Adrenal gland (tissue), 12 donors: ENCODE results near the gene VPS8. TPM values are rescaled to one million over a fixed set of nuclear protein-coding genes. Genes with fewer than 3 reads are reported as not detected.

Source experiments
- DNase-seq, 7 donors: peaks; one replicate each; pipeline ENCODE4 v3.0.0-alpha.2; 2019 to 2020
- H3K27ac ChIP-seq, 5 donors: fragments of 200-600 bp; sonication (generic) in 4 of 5; 1 replicate in 3 of 5; 2 replicates in 2 of 5; pipeline versions ENCODE4 v1.5.1 to v1.8.0; 2016 to 2020; ENCODE audit warnings: mild to moderate bottlenecking in 1 of 5
- H3K27me3 ChIP-seq: fragments of 200-600 bp; 2 replicates; pipeline ENCODE4 v1.8.0; 2021
- H3K36me3 ChIP-seq, 2 donors: fragments of 200-600 bp; replicated peaks in 1 of 2; 1 replicate in 1 of 2; 2 replicates in 1 of 2; pipeline versions ENCODE4 v1.5.1 to v1.8.0; 2018 to 2022
- H3K4me1 ChIP-seq, 2 donors: fragments of 200-600 bp; replicated peaks in 1 of 2; 1 replicate in 1 of 2; 2 replicates in 1 of 2; pipeline versions ENCODE4 v1.5.1 to v1.8.0; 2018 to 2021
- H3K4me3 ChIP-seq, 4 donors: fragments of 200-600 bp; sonication (generic) in 3 of 4; one replicate each; pipeline ENCODE4 v1.5.1; 2016 to 2018
- H3K9me3 ChIP-seq, 3 donors: fragments of 200-600 bp; sonication (generic) in 1 of 3; replicated peaks in 1 of 3; 1 replicate in 2 of 3; 2 replicates in 1 of 3; pipeline versions ENCODE4 v1.5.1 to v1.8.0; 2016 to 2021
- POLR2A ChIP-seq, 2 donors: fragments of 450-650 bp; IDR thresholded peaks; one replicate each; pipeline ENCODE4 v1.6.1; 2017; ENCODE audit warnings: antibody characterized with exemption in 2 of 2, mild to moderate bottlenecking in 2 of 2, moderate library complexity in 1 of 2
- WGBS, 4 donors: extraction: QIAGEN DNeasy Blood & Tissue Kit in 2 of 4; methylation state at CpG; one replicate each; pipeline versions ENCODE4 v1.1.5 to v1.1.7; 2013 to 2017; 5-methylcytosine and 5-hydroxymethylcytosine counted together
- intact Hi-C, 2 donors: fragments of 100-400 bp; cut with DNase I; formaldehyde crosslinking; loops; one replicate each; pipeline versions ENCODE4 v1.14.1 to v1.15.0; 2022 to 2023
- polyA plus RNA-seq, 3 donors: library from polyadenylated mRNA; stranded (reverse); fragments of 200-250 nt in 2 of 3; fragments of 350-450 nt in 1 of 3; fragmentation: Illumina TruSeq in 1 of 3; extraction: RNeasy Lipid Tissue Mini Kit (QIAGEN cat#74804) in 1 of 3; gene quantifications; one replicate each; pipeline ENCODE4 v1.2.3, GENCODE V29; 2013 to 2014
- total RNA-seq, 9 donors: library from RNA; depleted of rRNA in 4 of 9; stranded (reverse); fragments of >200 nt in 4 of 9; fragments of 120-200 nt in 1 of 9; fragmentation: NEBNext Ultra II Directional in 1 of 9; extraction: Animal tissue kit (Norgen Biotek cat#: 25700) in 1 of 9; gene quantifications; one replicate each; pipeline versions ENCODE4 v1.1.0 to v1.2.4, GENCODE V29; 2013 to 2023
- TF ChIP-seq, protein P1 (sequence below), 6 experiments: fragments of 450-650 bp in 4 of 6; fragments of 200-600 bp in 2 of 6; sonication (generic) in 1 of 6; IDR thresholded peaks; 1 replicate in 5 of 6; 2 replicates in 1 of 6; pipeline versions ENCODE4 v1.5.1 to v1.8.0; 2016 to 2021; ENCODE audit warnings: antibody characterized with exemption in 6 of 6, mild to moderate bottlenecking in 2 of 6, moderate library complexity in 1 of 6
- donor health status: healthy with polysubstance abuse.
- donor health status: Bipolar disorder and iron deficiency.
- donor health status: DM: yes; HTN: yes; CAD: no.
- donor health status: DM: no; HTN: no; CAD: no.
- donor health status: DM: no; HTN: no; CAD: no.
- donor health status: DM: yes; HTN: yes; CAD: no.

VPS8 gene
- total and polyA plus RNA-seq, 12 donors = 17.6 to 96.4 (median 33.9) TPM

DNA sequence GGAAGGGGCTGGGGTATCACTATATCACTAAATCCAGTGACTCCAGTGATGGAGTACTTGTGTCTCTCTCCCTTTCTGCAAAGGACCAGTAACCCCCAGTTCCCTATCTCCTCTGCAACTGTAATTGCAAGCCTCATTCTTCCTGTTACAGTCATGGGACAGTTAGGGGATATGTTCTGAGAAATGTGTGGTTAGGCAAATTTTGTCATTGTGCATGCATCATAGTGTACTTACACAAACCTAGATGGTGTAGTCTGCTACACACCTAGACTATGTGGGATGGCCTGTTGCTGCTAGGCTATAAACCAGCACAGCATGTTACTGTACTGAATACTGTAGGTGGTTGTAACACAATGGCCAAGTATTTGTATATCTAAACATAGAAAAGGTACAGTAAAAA, 2.2 kb downstream of the VPS8 start:
- no peak overlapping the region for H3K4me3 ChIP-seq
- intact Hi-C loops = no loop called here
- no peak for TF ChIP-seq POLR2A (IDR thresholded peaks at IDR 0.05)
- TF ChIP-seq, protein P1, sequence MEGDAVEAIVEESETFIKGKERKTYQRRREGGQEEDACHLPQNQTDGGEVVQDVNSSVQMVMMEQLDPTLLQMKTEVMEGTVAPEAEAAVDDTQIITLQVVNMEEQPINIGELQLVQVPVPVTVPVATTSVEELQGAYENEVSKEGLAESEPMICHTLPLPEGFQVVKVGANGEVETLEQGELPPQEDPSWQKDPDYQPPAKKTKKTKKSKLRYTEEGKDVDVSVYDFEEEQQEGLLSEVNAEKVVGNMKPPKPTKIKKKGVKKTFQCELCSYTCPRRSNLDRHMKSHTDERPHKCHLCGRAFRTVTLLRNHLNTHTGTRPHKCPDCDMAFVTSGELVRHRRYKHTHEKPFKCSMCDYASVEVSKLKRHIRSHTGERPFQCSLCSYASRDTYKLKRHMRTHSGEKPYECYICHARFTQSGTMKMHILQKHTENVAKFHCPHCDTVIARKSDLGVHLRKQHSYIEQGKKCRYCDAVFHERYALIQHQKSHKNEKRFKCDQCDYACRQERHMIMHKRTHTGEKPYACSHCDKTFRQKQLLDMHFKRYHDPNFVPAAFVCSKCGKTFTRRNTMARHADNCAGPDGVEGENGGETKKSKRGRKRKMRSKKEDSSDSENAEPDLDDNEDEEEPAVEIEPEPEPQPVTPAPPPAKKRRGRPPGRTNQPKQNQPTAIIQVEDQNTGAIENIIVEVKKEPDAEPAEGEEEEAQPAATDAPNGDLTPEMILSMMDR (IDR thresholded peaks at IDR 0.05) = no peak
- peaks cover 6 to 17% of the 10 kb centered on the region in 2 donors for H3K4me1 ChIP-seq
- no peaks in the 10 kb centered on the region for H3K9me3 ChIP-seq
- no peak for DNase-seq
- H3K27me3 ChIP-seq = no peaks in the 10 kb centered on the region
- no peak overlapping the region for H3K27ac ChIP-seq
- no peaks in the 10 kb centered on the region for H3K36me3 ChIP-seq

DNA sequence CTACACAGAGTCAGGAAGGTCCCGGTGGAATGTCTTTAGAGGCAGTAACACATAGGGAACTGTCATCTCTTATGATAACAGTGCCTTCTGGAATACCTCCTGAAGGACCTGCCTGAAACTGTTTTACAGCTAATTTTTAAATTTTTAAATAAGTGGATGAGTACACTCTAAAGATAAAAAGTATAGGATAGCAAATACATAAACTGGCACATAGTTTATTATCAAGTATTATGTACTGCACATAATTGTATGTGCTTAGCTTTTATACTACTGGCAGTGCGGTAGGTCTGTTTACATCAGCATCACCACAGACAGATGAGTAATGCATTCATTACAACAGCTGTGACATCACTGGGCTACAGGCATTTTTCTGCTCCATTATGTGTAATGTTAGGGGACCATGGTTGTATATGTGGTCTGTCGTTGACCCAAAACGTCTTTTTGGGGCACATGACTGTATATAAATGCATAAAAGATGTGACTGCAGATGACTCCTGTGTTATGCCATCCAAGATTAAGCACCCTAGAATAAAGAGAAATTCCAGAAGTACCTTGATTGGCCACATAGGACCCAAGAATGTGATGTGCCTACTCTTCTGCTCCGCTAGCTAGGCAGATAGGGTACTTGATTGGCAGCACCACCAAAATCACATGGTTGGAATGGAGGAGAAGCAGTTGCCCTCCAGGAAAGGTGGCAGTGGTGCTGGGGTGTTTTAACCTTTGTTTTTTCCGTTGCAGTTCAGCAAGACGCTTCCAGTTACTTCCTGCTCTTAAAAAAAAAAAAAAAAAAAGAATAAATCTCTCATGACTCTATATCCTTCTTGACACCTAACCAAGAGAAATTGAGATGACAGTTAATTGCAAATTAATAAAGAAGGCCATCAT, 3.3 kb downstream of the VPS8 start:
- Histone ChIP-seq H3K36me3 (no peaks in the 10 kb centered on the region), H3K27ac (no peak overlapping the region), H3K4me3 (no peak overlapping the region), H3K4me1 (peaks cover 6 to 17% of the 10 kb centered on the region in 2 donors), H3K9me3 (no peaks in the 10 kb centered on the region), H3K27me3 (no peaks in the 10 kb centered on the region)
- 78 to 86% (median 83%) methylated on average over 7 of the region's 7 CpGs for WGBS, 4 donors
- intact Hi-C loops = no loop called here
- no peak for DNase-seq
- TF ChIP-seq, protein P1 (IDR thresholded peaks at IDR 0.05) = no peak
- no peak for TF ChIP-seq POLR2A (IDR thresholded peaks at IDR 0.05)

DNA sequence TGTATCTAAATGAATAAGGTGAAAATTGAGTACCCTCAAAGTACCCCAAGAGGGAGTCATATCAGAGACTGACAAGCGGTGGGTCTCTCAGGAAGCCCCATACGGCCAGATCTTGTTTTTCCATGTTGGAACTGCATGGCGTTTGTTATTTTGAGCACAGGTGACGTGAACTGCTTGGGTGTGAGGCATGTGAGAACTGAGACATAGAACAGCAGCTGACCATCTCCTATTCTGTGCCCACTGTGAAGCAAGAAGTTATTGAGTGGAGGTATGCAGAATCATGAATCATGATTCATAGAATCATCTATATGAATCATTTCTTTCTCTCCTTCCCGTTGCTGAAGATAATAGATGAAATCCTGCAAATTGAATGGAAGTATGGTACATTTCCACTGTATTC, 4.6 kb downstream of the VPS8 start:
- TF ChIP-seq, protein P1 (IDR thresholded peaks at IDR 0.05) = no peak
- TF ChIP-seq POLR2A (IDR thresholded peaks at IDR 0.05) = no peak
- Histone ChIP-seq H3K4me3 (no peak overlapping the region), H3K4me1 (peaks cover 6 to 17% of the 10 kb centered on the region in 2 donors), H3K27ac (no peak overlapping the region), H3K36me3 (no peaks in the 10 kb centered on the region), H3K9me3 (no peaks in the 10 kb centered on the region), H3K27me3 (no peaks in the 10 kb centered on the region)
- 84 to 91% (median 87%) methylated on average over 5 of the region's 5 CpGs for WGBS, 4 donors
- no peak for DNase-seq
- intact Hi-C loops = no loop called here

DNA sequence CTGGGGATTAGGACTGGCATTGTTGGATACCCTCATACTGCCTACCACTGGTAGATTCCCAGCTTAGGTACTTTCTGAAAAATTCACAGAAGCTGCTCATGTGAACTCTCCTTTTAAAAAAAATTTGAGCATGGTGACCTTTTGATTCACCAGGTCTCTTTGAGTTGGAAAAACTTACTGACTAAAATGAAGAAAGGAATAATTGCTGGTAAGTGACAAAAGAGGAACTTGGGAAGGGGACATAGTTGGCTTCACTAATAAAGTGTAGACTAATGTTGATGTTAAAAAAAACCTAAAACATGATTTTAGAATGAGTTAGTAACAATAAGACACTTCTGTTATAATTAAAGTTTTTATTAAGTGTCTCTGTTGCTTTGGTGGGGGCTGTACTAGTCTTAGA, 8.6 kb downstream of the VPS8 start:
- H3K4me3 ChIP-seq = no peak overlapping the region
- no peaks in the 10 kb centered on the region for H3K36me3 ChIP-seq
- H3K4me1 ChIP-seq = peaks cover 0 to 8% of the 10 kb centered on the region in 2 donors
- H3K9me3 ChIP-seq = no peaks in the 10 kb centered on the region
- no peak for TF ChIP-seq POLR2A (IDR thresholded peaks at IDR 0.05)
- TF ChIP-seq, protein P1 (IDR thresholded peaks at IDR 0.05) = no peak
- no peak overlapping the region for H3K27ac ChIP-seq
- intact Hi-C loops = no loop called here
- DNase-seq = no peak
- H3K27me3 ChIP-seq = no peaks in the 10 kb centered on the region
